ENCODE data around the gene CCDC184.
"Not testable (repeated sequence)": the region's sequence is repeated elsewhere in the genome, so short reads cannot be mapped to it uniquely, and the experiment has no call there.

Gene CCDC184

GRCh38 chr12:48216785-48217184 is 33.3 kb downstream of the CCDC184 start:
- DNase-seq, result peak; percentile 20

GRCh38 chr12:48219631-48220030 is 36.2 kb downstream of the CCDC184 start:
- DNase-seq, result no peak

DNA sequence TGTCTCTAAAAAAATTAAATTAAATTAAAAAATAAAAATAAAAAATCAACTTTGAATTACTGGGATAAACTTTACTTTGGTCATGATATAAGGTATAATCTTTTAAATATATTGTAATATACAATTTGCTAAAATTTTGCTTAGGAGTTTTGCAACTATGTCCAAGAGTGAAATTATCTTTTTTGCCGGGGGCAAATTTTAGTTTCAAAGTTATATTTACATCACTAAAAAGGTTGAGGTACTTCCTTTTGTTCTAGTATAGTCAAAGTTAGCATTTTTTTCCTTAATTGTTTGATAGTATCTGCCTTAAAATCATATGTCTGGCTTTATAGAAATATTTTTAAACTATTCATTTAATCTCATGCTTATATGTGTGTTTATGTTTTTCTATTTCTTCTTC is 37.3 kb downstream of the CCDC184 start:
- DNase-seq, result no peak

GRCh38 chr12:48221645-48222044 is 38.2 kb downstream of the CCDC184 start:
- no peak for DNase-seq

DNA sequence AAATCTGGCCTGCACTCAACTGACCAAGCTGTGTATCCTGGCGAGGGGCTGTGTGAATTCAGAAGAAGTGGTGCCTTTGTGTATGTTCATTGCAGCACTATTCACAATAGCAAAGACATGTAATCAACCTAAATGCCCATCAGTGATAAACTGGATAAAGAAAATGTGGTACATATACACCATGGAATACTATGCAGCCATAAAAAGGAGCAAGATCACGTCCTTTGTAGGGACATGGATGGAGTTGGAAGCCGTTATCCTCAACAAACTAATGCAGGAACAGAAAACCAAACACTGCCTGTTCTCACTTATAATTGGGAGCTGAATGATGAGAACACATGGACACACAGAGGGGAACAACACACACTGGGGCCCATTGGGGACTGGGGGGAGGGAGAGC is 41.1 kb downstream of the CCDC184 start:
- DNase-seq, result not testable (repeated sequence)

GRCh38 chr12:48231169-48231958 is 47.9 kb downstream of the CCDC184 start:
- DNase-seq, result not testable (repeated sequence)

Data from hematopoietic multipotent progenitor cell treated with erythropoietin and hydrocortisone succinate and interleukin-3 and kit ligand, for 6 days (in vitro differentiated cells).